Measurements from ENCODE around the gene ADGRB3. TPM values are rescaled to one million over a fixed set of nuclear protein-coding genes. Genes with fewer than 3 reads are reported as not detected.

Gene ADGRB3
- not detected for polyA plus RNA-seq

DNA sequence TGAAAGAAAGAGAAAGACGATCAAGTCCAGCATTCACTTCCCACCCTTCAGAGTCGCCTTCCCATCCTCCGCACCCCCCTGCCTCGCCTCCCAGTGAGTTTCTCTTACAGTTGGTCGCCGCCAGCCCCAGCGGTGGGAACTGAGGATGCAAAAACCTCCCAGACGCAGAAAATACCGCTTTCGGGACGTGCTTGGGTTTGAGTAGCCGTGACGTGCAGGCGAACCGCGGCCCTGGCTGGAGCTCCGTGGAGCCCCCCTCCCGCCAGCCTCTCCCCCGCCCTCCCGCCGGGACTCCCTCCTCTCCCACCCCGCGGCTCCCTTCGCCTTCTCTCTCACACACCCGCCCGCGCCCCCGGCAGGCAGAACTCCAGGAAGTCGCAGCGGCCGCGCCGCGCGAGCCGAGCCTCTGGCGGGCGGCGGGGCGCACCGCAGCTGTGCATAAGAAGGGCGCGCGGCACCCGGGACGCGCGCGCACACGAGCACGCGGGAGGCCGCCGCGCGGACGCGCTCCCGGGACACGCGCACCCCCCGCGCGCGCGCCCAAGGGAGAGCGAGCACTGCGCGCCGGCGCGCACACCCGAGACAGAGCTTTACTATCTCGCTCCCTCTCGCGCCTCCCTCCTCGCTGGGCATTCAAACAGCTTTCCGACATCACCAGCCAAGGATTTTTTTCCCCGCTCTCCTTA is at the start of gene ADGRB3:
ADGRB3 (plus strand) TSS at position 557 of the 686 bp plus-strand sequence. CDS start 3,394 bp downstream, outside the sequence.
- H3K27ac Mint-ChIP-seq: peak within 1 kb of the TSS in 1 of 6 donors; percentile 19
- peak within 1 kb of the TSS; percentile 72 to 88 (median 82) for H3K4me3 Mint-ChIP-seq
- H3K27me3 Mint-ChIP-seq (ENCODE audit: low read depth in 3 of 3): peaks cover 6 to 16% (median 14%) of the 10 kb centered on the region in 3 donors
- peaks cover 18 to 35% of the 10 kb centered on the region in 2 donors for H3K4me1 Mint-ChIP-seq
- peaks cover 3 to 20% (median 13%) of the 10 kb centered on the region in 6 donors for H3K9me3 Mint-ChIP-seq
- DNase-seq: peak; percentile 7 to 19 (median 13)
- H3K36me3 Mint-ChIP-seq: peaks cover 0 to 4% (median 3%) of the 10 kb centered on the region in 3 donors

DNA sequence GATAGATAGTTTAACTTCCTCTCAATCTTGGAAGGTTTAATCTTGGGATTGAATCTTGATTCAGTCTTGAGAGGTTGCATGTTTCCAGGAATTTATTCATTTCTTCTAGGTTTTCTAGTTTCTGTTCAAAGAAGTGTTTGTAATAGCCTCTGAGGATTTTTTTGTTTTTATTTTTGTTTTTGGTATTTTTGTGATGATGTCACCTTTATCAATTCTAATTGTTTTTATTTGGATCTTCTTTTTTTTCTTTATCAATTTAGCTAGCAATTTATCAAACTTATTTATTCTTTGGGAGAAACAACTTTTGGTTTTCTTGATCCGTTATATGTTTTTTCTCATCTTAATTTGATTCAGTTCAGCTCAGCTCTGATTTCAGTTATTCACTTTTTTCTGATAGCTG is 41.5 kb upstream of the ADGRB3 start:
- Mint-ChIP-seq H3K4me1 (no peaks in the 10 kb centered on the region), H3K36me3 (peaks cover 0 to 6% (median 0%) of the 10 kb centered on the region in 3 donors), H3K9me3 (peaks cover 12 to 57% (median 31%) of the 10 kb centered on the region in 6 donors), H3K27ac (no peak overlapping the region), H3K4me3 (no peak overlapping the region), H3K27me3 (ENCODE audit: low read depth in 3 of 3) (peaks cover 0 to 1% (median 0%) of the 10 kb centered on the region in 3 donors)
- no peak for DNase-seq

DNA sequence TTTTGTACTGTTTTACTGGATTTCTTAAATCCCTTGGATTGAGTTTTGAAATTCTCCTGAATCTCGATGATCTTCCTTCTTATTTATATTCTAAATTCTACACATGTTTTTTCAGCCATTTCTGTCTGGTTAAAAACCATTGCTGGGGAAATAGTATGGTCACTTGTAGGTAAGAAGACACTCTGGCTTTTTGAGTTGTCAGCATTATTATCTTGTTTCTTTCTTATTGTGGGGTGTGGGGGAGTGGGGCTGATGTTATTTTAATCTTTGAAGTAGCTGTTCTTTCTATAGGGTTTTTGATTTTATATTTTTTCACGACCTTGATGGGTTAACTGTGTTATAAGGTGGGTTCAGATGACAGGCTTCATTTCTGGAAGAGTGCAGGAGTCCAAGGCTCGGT is 37.4 kb upstream of the ADGRB3 start:
- no peaks in the 10 kb centered on the region for H3K27me3 Mint-ChIP-seq (ENCODE audit: low read depth in 3 of 3)
- H3K4me1 Mint-ChIP-seq: no peaks in the 10 kb centered on the region
- H3K9me3 Mint-ChIP-seq: peaks cover 9 to 35% (median 25%) of the 10 kb centered on the region in 6 donors
- H3K27ac Mint-ChIP-seq: no peak overlapping the region
- no peak overlapping the region for H3K4me3 Mint-ChIP-seq
- no peaks in the 10 kb centered on the region for H3K36me3 Mint-ChIP-seq
- DNase-seq: no peak

DNA sequence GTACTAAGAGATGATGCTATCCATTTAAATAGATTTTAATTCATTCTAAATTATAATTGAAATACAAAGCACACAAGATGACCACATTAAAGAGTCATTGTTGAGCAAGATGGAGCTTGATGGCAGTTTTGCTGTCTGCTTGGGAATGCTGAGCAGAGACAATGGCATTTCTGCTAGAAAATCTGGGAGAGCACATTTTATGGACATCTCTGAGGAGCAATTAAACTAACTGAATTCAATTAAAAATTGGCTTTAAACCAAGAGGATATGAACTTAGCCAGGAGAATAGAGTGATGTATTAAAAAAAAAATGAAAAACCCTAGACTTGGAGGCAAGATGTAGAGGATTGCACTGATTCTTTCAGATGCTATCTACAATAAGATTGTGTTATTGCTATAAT is 19.1 kb upstream of the ADGRB3 start:
- Mint-ChIP-seq H3K4me3 (no peak overlapping the region), H3K9me3 (peaks cover 0 to 10% (median 4%) of the 10 kb centered on the region in 6 donors), H3K27me3 (ENCODE audit: low read depth in 3 of 3) (no peaks in the 10 kb centered on the region), H3K4me1 (no peaks in the 10 kb centered on the region), H3K36me3 (no peaks in the 10 kb centered on the region), H3K27ac (no peak overlapping the region)
- no peak for DNase-seq

DNA sequence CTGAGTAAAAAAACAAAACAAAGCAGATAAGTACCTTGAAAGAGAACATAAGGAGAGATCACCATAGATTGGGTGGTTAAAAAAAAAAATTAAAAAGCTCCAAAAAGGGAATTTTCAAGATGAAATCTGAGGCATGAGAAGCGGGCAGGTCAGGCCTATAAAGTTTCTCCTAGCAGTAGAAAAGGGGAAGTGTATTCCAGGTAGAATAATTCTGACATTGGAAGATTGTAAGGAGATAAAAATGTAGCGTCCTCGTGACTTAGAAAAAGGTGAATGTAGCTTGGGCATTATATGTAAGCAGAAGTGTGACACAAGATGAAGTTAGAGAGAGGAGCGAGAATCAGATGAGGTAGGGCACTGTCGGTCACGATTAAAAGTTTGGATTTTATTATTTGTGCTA is 9.1 kb upstream of the ADGRB3 start:
- Mint-ChIP-seq H3K36me3 (peaks cover 0 to 4% (median 0%) of the 10 kb centered on the region in 3 donors), H3K9me3 (peaks cover 9 to 43% (median 22%) of the 10 kb centered on the region in 6 donors), H3K27me3 (ENCODE audit: low read depth in 3 of 3) (no peaks in the 10 kb centered on the region), H3K4me1 (no peaks in the 10 kb centered on the region), H3K4me3 (no peak overlapping the region), H3K27ac (no peak overlapping the region)
- no peak for DNase-seq

DNA sequence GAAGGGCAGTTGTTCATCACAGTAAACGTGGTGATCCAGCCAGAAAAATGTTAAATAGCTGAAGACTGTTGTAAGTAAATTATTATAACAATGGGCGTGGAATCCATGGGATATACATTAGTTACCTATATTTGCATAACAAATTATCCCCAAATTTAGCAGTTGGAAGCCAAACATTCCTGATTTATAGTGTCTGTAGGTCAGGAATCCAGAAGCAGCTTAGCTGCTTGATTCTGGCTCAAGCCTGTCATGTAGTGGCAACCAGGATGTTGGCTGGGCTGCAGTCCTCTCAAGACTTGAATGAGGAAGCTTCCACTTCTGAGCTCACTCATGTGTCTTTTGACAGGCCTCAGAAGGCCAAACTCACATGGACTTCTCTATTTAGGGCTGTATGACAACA is 6.9 kb upstream of the ADGRB3 start:
- H3K36me3 Mint-ChIP-seq: peaks cover 0 to 4% (median 0%) of the 10 kb centered on the region in 3 donors
- no peak for DNase-seq
- no peak overlapping the region for H3K4me3 Mint-ChIP-seq
- H3K9me3 Mint-ChIP-seq: peaks cover 9 to 43% (median 22%) of the 10 kb centered on the region in 6 donors
- no peak overlapping the region for H3K27ac Mint-ChIP-seq
- peaks cover 0 to under 1% (median under 1%) of the 10 kb centered on the region in 3 donors for H3K27me3 Mint-ChIP-seq (ENCODE audit: low read depth in 3 of 3)
- H3K4me1 Mint-ChIP-seq: no peaks in the 10 kb centered on the region

DNA sequence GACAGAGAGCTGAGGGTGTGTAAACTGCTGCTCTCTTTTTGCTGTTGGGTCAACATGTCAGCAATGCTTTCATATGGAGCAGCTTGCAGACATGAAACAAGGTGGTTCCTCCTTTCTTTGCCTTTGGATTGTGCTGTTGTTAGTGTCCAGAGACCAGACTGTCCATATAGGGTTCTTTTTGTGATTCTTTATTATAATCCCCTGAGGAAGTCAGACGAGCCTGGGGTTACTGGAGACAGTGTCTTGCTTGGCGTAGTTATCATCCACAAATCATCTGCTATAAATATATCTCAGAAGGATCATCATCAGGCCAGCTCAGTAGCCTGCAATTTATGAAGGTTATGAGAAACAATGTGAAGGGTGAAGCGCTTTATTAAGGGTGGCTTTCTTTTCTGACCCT is 2.3 kb upstream of the ADGRB3 start:
- H3K4me3 Mint-ChIP-seq: peak overlapping the region in 1 of 5 donors; percentile 12

DNA sequence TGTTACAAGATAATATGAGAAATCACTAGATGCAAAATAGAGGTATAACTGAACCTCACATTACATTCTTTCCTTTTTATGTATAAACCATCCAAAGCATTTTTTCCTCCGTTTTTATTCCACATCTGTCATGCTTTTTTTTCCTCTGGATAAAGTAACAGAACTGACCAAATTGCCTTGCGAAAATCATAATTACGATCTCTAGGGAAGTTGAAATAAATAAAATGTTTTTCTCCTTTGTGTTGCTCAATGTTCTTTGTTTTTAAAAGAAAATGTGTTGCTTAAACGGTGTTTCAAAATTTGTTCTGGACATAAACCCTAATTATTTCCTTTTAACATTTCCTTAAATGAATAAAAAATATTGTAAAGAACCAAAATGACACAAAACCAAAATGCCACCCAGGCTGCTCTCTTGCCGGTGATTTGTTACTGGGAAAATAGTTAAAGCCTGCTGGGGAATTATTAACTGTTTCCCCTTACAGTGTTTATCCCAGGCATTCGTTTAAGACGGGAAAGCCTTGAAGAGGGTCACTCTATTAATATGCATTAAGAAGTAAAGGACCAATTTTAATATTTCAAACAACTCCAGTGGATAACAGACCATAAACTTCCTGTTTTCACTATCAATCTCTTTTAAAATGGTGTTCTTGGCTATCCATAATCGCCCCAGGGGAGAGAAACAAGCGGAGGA is 1.7 kb upstream of the ADGRB3 start:
- H3K9me3 Mint-ChIP-seq: peaks cover 2 to 21% (median 10%) of the 10 kb centered on the region in 6 donors
- no peak overlapping the region for H3K27ac Mint-ChIP-seq
- H3K4me3 Mint-ChIP-seq: peak overlapping the region in 2 of 5 donors; percentile 72 to 77
- no peak for DNase-seq
- peaks cover 18 to 35% of the 10 kb centered on the region in 2 donors for H3K4me1 Mint-ChIP-seq
- H3K36me3 Mint-ChIP-seq: peaks cover 0 to 4% (median 3%) of the 10 kb centered on the region in 3 donors
- H3K27me3 Mint-ChIP-seq (ENCODE audit: low read depth in 3 of 3): peaks cover 6 to 16% (median 14%) of the 10 kb centered on the region in 3 donors

More for the DNA sequence above, 2.3 kb upstream of the ADGRB3 start:
- Mint-ChIP-seq H3K4me1 (peaks cover 18 to 35% of the 10 kb centered on the region in 2 donors), H3K36me3 (peaks cover 0 to 4% (median 3%) of the 10 kb centered on the region in 3 donors), H3K27ac (no peak overlapping the region), H3K9me3 (peaks cover 2 to 26% (median 10%) of the 10 kb centered on the region in 6 donors), H3K27me3 (ENCODE audit: low read depth in 3 of 3) (peaks cover 6 to 14% (median 13%) of the 10 kb centered on the region in 3 donors)
- no peak for DNase-seq

DNA sequence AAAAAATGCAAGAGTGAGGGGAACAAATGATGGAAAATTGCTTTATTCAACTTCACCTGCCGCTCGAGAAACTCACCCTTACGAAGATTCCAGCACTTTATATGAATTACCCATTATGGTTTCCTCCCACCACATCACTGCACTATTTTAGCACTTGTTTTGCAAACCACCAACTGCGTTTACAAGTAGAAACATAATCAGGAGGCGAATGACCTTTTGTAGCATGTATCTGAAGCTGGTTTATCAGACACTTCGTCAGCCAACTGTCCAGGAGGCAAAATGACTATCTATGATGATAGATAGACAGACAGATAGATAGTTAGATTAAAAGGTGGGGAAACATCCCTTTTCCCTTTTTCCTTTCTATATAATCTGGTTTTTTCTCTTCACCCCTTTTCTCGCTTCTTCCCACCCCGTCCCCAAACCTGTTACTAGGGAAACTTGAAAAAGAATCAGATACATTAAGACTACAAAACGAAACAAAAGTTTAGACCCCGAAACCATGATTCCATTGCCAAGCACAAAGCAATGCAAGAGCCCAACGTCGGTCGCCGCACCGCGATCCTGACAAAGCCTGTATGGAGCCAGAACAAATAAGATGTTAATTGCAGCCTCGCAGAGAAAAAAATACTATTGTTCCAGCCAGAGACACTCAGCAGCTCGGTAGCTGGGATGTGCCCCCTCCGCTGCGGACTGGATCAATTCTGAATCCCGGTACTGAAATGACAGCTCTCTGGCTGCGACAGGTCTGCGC is 933 bp upstream of the ADGRB3 start:
- Mint-ChIP-seq H3K27ac (no peak overlapping the region), H3K27me3 (ENCODE audit: low read depth in 3 of 3) (peaks cover 6 to 16% (median 14%) of the 10 kb centered on the region in 3 donors), H3K36me3 (peaks cover 0 to 4% (median 3%) of the 10 kb centered on the region in 3 donors), H3K4me1 (peaks cover 18 to 35% of the 10 kb centered on the region in 2 donors), H3K4me3 (peak overlapping the region; percentile 70 to 86 (median 76)), H3K9me3 (peaks cover 2 to 17% (median 10%) of the 10 kb centered on the region in 6 donors)
- DNase-seq: no peak

DNA sequence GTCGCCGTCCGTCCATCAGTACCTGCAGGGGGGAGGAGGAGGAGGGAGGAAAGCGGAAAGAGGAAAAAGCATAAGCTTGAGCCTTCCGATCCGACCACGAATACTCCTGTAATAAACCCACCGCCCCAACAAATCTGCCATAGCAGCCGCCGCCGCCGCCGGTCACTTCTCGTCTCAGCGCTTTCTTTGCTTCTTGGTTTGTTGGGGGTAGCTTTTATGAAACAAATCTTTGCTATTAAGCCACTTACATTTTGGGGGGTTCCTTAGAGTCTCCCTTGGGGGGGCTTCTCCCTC is 277 bp downstream of the ADGRB3 start:
- Mint-ChIP-seq H3K27ac (no peak overlapping the region), H3K36me3 (peaks cover 0 to 4% (median 3%) of the 10 kb centered on the region in 3 donors), H3K9me3 (peaks cover 4 to 25% (median 12%) of the 10 kb centered on the region in 6 donors), H3K27me3 (ENCODE audit: low read depth in 3 of 3) (peaks cover 6 to 16% (median 14%) of the 10 kb centered on the region in 3 donors), H3K4me3 (peak overlapping the region; percentile 66 to 88 (median 81)), H3K4me1 (peaks cover 18 to 35% of the 10 kb centered on the region in 2 donors)
- DNase-seq: no peak

DNA sequence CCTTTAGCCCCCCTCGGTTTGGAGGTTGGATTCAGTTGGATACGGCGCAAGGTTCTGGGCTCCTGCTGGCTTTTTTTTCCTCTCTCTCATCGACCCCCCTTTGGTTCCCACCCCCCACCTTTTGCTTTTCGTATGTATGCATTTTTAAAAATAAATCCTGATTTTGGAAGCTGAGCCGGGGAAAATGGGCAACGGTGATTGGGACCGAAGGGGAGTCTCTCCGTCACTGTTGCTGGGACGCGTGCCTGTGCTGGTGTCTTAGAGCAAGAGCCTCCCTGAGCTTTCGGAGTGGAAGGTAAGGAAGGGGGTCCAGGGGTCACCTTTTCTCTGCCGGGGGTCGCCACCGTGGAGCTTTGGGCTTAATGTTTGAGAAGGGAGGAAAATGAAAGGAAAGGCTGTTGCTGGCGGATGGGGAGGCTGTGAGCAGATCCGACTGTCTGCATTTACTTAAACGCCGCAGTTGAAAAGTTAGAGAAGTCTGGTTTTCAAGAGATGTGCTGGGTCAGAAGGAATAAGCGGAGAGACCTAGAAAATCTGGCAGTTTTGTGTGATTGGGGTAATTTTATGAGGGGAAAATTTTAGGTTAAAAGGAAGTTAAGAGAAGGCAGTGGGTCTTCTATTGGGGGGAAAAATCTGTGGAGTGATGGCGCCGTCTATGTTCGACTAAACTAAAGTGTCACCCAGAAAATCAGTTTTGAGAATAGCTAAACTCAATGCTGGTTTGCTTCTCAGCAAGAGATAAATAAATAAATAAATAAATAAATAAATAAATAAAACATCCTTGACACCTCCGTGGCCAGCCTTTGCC is 828 bp downstream of the ADGRB3 start:
- DNase-seq: no peak
- Mint-ChIP-seq H3K4me1 (peaks cover 18 to 35% of the 10 kb centered on the region in 2 donors), H3K9me3 (peaks cover 4 to 25% (median 14%) of the 10 kb centered on the region in 6 donors), H3K36me3 (peaks cover 0 to 4% (median 3%) of the 10 kb centered on the region in 3 donors), H3K27ac (peak overlapping the region in 1 of 6 donors; percentile 19), H3K27me3 (ENCODE audit: low read depth in 3 of 3) (peaks cover 6 to 16% (median 14%) of the 10 kb centered on the region in 3 donors), H3K4me3 (peak overlapping the region; percentile 66 to 88 (median 81))

DNA sequence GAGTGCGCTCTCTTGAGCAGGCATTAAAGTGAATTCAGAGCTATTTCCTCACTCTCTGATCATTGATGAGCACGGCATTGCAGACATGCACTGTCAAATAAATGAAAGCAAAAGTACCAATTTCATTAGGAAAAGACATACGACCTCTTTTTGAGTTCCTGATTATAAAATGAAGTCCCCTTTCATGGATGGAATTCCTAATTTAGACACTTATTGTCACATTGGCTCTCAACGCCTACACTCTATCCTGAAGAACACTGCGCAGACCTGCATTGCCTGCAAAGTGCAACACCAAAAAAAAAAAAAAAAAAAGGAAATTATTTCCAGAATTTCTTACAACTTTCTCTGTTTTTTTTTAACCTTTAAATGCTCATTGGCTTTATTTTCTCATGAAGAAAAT is 1.6 kb downstream of the ADGRB3 start:
- Mint-ChIP-seq H3K27ac (no peak overlapping the region), H3K27me3 (ENCODE audit: low read depth in 3 of 3) (peaks cover 6 to 16% (median 14%) of the 10 kb centered on the region in 3 donors)

DNA sequence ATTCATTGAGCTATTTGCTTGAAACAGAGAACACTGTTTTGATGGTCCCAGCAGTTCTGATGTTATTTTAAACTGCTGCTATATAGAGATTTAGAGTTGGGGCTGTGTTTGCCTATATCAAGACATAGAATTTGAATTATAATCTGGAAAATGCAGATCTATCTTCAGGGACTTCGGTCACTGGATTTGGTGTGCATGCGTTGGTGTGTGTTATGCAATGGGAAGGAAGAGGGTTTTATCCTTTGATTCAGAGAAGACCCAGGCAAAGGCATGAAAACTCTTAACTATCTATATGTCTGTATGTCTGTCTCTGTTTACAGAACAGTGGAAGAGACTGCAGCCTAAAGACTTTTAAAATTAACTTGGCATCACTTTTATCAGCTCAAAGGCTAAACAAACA is 2.0 kb downstream of the ADGRB3 start:
- H3K36me3 Mint-ChIP-seq: peaks cover 0 to 4% (median 3%) of the 10 kb centered on the region in 3 donors
- H3K27me3 Mint-ChIP-seq (ENCODE audit: low read depth in 3 of 3): peaks cover 6 to 16% (median 14%) of the 10 kb centered on the region in 3 donors
- H3K4me1 Mint-ChIP-seq: peaks cover 18 to 35% of the 10 kb centered on the region in 2 donors

More for the DNA sequence above, 1.6 kb downstream of the ADGRB3 start:
- peaks cover 4 to 25% (median 14%) of the 10 kb centered on the region in 6 donors for H3K9me3 Mint-ChIP-seq
- no peak for DNase-seq
- H3K36me3 Mint-ChIP-seq: peaks cover 0 to 4% (median 3%) of the 10 kb centered on the region in 3 donors
- peak overlapping the region in 3 of 5 donors; percentile 6 to 51 (median 7) for H3K4me3 Mint-ChIP-seq
- peaks cover 18 to 35% of the 10 kb centered on the region in 2 donors for H3K4me1 Mint-ChIP-seq

More for the DNA sequence above, 2.0 kb downstream of the ADGRB3 start:
- Mint-ChIP-seq H3K9me3 (peaks cover 4 to 25% (median 14%) of the 10 kb centered on the region in 6 donors), H3K4me3 (peak overlapping the region in 1 of 5 donors; percentile 33), H3K27ac (no peak overlapping the region)
- no peak for DNase-seq
